Uterus (tissue), 4 donors: Measurements from ENCODE around the gene MYOD1. TPM values are rescaled to one million over a fixed set of nuclear protein-coding genes. Genes with fewer than 3 reads are reported as not detected.

Source experiments
- DNase-seq, 2 donors: peaks; one replicate each; pipeline ENCODE4 v3.0.0-alpha.2; 2019 to 2020
- H3K27ac ChIP-seq, 2 donors: fragments of 200-600 bp; sonication (generic); 1 replicate in 1 of 2; 2 replicates in 1 of 2; pipeline ENCODE4 v1.5.1; 2016 to 2018
- H3K27me3 ChIP-seq, 2 donors: fragments of 200-600 bp; sonication (generic); one replicate each; pipeline ENCODE4 v1.5.1; 2018 to 2019; ENCODE audit warnings: control low read depth in 1 of 2
- H3K36me3 ChIP-seq, 2 donors: fragments of 200-600 bp; sonication (generic); one replicate each; pipeline ENCODE4 v1.5.1; 2019; ENCODE audit warnings: control low read depth in 1 of 2
- H3K4me1 ChIP-seq, 2 donors: fragments of 200-600 bp; sonication (generic); one replicate each; pipeline ENCODE4 v1.5.1; 2018 to 2019; ENCODE audit warnings: control low read depth in 1 of 2
- H3K4me3 ChIP-seq, 2 donors: fragments of 200-600 bp; sonication (generic); 1 replicate in 1 of 2; 2 replicates in 1 of 2; pipeline ENCODE4 v1.5.1; 2018 to 2019; ENCODE audit warnings: mild to moderate bottlenecking in 1 of 2
- H3K9me3 ChIP-seq, 2 donors: fragments of 200-600 bp; sonication (generic); one replicate each; pipeline ENCODE4 v1.5.1; 2019; ENCODE audit warnings: control low read depth in 1 of 2
- POLR2A ChIP-seq, 2 donors: fragments of 450-650 bp; IDR thresholded peaks; one replicate each; pipeline ENCODE4 v1.6.1; 2016; ENCODE audit warnings: antibody characterized with exemption in 2 of 2, mild to moderate bottlenecking in 1 of 2, moderate library complexity in 1 of 2
- intact Hi-C: fragments of 100-400 bp; cut with DNase I; formaldehyde crosslinking; loops from one replicate; pipeline ENCODE4 v1.15.1; 2023; ENCODE audit warnings: low total_unique reads
- total RNA-seq, 4 donors: library from RNA; depleted of rRNA in 3 of 4; stranded (reverse); fragments of >200 nt in 3 of 4; gene quantifications; one replicate each; pipeline versions ENCODE4 v1.1.0 to v1.2.4, GENCODE V29; 2014 to 2023
- TF ChIP-seq, protein P1 (sequence below), 4 experiments: fragments of 200-600 bp in 2 of 4; fragments of 450-650 bp in 2 of 4; sonication (generic) in 2 of 4; IDR thresholded peaks; one replicate each; pipeline ENCODE4 v1.5.1; 2016 to 2019; ENCODE audit warnings: antibody characterized with exemption in 4 of 4, mild to moderate bottlenecking in 2 of 4, moderate library complexity in 1 of 4
- donor health status: DM: yes; HTN: yes; CAD: no.

MYOD1 gene
- total RNA-seq, 4 donors from 2014 or later: not detected

- Histone ChIP-seq H3K36me3 (no peaks in the 10 kb centered on the region), H3K4me3 (no peak overlapping the region), H3K4me1 (no peaks in the 10 kb centered on the region), H3K27ac (no peak overlapping the region), H3K9me3 (no peaks in the 10 kb centered on the region), H3K27me3 (no peaks in the 10 kb centered on the region)
- intact Hi-C loops: no loop called here
- TF ChIP-seq POLR2A (IDR thresholded peaks at IDR 0.05): no peak
- TF ChIP-seq, protein P1, sequence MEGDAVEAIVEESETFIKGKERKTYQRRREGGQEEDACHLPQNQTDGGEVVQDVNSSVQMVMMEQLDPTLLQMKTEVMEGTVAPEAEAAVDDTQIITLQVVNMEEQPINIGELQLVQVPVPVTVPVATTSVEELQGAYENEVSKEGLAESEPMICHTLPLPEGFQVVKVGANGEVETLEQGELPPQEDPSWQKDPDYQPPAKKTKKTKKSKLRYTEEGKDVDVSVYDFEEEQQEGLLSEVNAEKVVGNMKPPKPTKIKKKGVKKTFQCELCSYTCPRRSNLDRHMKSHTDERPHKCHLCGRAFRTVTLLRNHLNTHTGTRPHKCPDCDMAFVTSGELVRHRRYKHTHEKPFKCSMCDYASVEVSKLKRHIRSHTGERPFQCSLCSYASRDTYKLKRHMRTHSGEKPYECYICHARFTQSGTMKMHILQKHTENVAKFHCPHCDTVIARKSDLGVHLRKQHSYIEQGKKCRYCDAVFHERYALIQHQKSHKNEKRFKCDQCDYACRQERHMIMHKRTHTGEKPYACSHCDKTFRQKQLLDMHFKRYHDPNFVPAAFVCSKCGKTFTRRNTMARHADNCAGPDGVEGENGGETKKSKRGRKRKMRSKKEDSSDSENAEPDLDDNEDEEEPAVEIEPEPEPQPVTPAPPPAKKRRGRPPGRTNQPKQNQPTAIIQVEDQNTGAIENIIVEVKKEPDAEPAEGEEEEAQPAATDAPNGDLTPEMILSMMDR (IDR thresholded peaks at IDR 0.05): no peak
- DNase-seq: no peak
Observed at GRCh38 chr11:17684550-17684949, 34.8 kb upstream of the MYOD1 start.

- intact Hi-C loops: no loop called here
- no peaks in the 10 kb centered on the region for H3K9me3 ChIP-seq
- no peak overlapping the region for H3K4me3 ChIP-seq
- H3K4me1 ChIP-seq: no peaks in the 10 kb centered on the region
- no peaks in the 10 kb centered on the region for H3K36me3 ChIP-seq
- TF ChIP-seq, protein P1 (IDR thresholded peaks at IDR 0.05): no peak
- TF ChIP-seq POLR2A (IDR thresholded peaks at IDR 0.05): no peak
- no peaks in the 10 kb centered on the region for H3K27me3 ChIP-seq
- no peak overlapping the region for H3K27ac ChIP-seq
- DNase-seq: no peak
Observed at GRCh38 chr11:17686231-17686980, 33.0 kb upstream of the MYOD1 start.

DNA sequence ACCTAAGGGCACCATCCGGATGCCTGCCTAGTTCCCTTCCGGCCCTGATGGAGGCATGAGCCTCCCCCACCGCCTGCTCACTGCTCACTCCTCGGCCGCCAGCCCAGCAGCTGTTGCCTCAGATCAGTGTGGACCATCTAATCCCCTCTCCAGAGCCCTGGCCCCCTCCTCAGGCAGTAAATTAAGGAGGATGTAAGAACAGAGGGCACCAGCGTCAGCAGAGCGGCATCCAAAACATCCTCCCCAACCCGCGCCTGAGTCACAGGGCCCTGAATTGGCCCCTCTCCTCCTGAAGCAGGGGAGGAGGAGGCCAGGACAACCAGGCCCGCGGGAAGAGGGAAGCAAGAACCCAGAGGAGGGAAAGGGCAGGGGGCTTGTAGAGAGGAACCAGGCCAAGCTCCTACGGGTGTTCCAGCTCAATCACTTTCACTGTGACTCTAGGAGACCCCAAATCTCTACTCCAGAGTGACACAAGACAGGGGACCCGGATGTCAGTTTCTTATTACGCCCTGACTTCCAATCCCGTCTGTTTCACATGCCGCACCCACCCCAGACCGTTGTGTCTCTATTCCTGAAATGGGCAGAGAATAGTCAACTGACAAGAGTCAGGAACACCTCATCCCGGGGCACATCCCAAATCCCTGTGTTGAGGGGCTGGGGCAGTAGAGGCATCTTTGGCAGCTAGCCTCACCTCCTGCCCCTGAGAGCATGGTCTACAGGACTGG is 31.3 kb upstream of the MYOD1 start:
- Histone ChIP-seq H3K4me1 (no peaks in the 10 kb centered on the region), H3K4me3 (no peak overlapping the region), H3K9me3 (no peaks in the 10 kb centered on the region), H3K27me3 (no peaks in the 10 kb centered on the region), H3K36me3 (no peaks in the 10 kb centered on the region), H3K27ac (no peak overlapping the region)
- DNase-seq: no peak
- intact Hi-C loops: no loop called here
- no peak for TF ChIP-seq POLR2A (IDR thresholded peaks at IDR 0.05)
- TF ChIP-seq, protein P1 (IDR thresholded peaks at IDR 0.05): no peak

DNA sequence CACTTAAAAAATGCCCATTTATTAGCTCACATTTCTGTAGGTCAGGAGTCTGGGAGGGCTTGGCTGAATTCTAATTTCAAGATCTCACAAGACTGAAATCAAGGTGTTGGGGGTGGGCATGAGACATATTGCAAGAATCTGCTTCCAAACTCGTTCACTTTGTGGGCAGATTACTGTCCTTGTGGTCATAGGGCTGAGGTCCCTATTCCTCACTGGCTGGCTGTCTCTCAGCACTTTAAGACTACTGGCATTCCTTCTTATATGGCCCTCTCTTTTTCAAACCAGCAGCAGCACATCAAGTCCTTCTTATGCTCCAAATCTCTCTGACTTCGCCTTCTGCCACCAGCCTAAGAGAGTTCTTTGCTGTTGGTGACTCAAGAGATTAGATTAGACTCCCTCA is 27.8 kb upstream of the MYOD1 start:
- Histone ChIP-seq H3K9me3 (no peaks in the 10 kb centered on the region), H3K36me3 (no peaks in the 10 kb centered on the region), H3K27me3 (no peaks in the 10 kb centered on the region), H3K4me1 (no peaks in the 10 kb centered on the region), H3K27ac (no peak overlapping the region), H3K4me3 (no peak overlapping the region)
- DNase-seq: no peak
- intact Hi-C loops: no loop called here
- TF ChIP-seq, protein P1 (IDR thresholded peaks at IDR 0.05): no peak
- TF ChIP-seq POLR2A (IDR thresholded peaks at IDR 0.05): no peak

GRCh38 chr11:17691976-17692375 is 27.4 kb upstream of the MYOD1 start:
- Histone ChIP-seq H3K36me3 (no peaks in the 10 kb centered on the region), H3K4me1 (no peaks in the 10 kb centered on the region), H3K27ac (no peak overlapping the region), H3K4me3 (no peak overlapping the region), H3K27me3 (no peaks in the 10 kb centered on the region), H3K9me3 (no peaks in the 10 kb centered on the region)
- DNase-seq: no peak
- TF ChIP-seq, protein P1 (IDR thresholded peaks at IDR 0.05): no peak
- TF ChIP-seq POLR2A (IDR thresholded peaks at IDR 0.05): no peak
- intact Hi-C loops: no loop called here
